K562 (cell line): ENCODE data around the gene VAMP8. TPM values are rescaled to one million over a fixed set of nuclear protein-coding genes. Genes with fewer than 3 reads are reported as not detected.

Experiments
- CBFA2T3 ChIP-seq: fragments of 450-650 bp; IDR thresholded peaks from 2 replicates; pipeline ENCODE4 v1.6.1; 2017
- CCNT2 ChIP-seq: IDR thresholded peaks from 2 replicates; pipeline ENCODE4 v1.6.1; 2011; ENCODE audit warnings: borderline replicate concordance, low read depth, mild to moderate bottlenecking, moderate library complexity, mixed read lengths, low read length; ENCODE audit not compliant: insufficient read length; ENCODE audit errors: extremely low read depth
- CUX1 ChIP-seq: fragments of 200-800 bp; sonication (Bioruptor generic); IDR thresholded peaks from 2 replicates; pipeline ENCODE4 v1.6.1; 2016; ENCODE audit warnings: missing genetic modification characterization, missing compliant biosample characterization
- DPF2 ChIP-seq: fragments of 450-650 bp; IDR thresholded peaks from 2 replicates; pipeline ENCODE4 v1.6.1; 2016
- ETS1 ChIP-seq: conservative IDR thresholded peaks from 2 replicates; pipeline ENCODE4 v1.6.1; 2011; ENCODE audit warnings: low read depth, mild to moderate bottlenecking, low read length; ENCODE audit not compliant: control insufficient read depth
- FOXJ3 ChIP-seq: sonication (generic); formaldehyde crosslinking; IDR thresholded peaks from 2 replicates; pipeline ENCODE4 v1.4.0; 2020; ENCODE audit warnings: mild to moderate bottlenecking, missing genetic modification reagents
- HNRNPL ChIP-seq: fragments of 200-400 bp; formaldehyde crosslinking; IDR thresholded peaks from 2 replicates; pipeline ENCODE4 v1.6.1; 2017; ENCODE audit warnings: low read depth, mild to moderate bottlenecking, low read length
- MBD2 ChIP-seq: sonication (generic); IDR thresholded peaks from 2 replicates; pipeline ENCODE4 v1.6.1; 2016; ENCODE audit warnings: low read depth, borderline replicate concordance
- NFATC3 ChIP-seq: fragments of 450-650 bp; IDR thresholded peaks from 2 replicates; pipeline ENCODE4 v1.6.1; 2017; ENCODE audit warnings: mild to moderate bottlenecking
- SRSF3 ChIP-seq: fragments of 200-400 bp; formaldehyde crosslinking; IDR thresholded peaks from 2 replicates; pipeline ENCODE4 v1.6.1; 2016; ENCODE audit warnings: mild to moderate bottlenecking, low read length, moderate library complexity; ENCODE audit not compliant: insufficient read depth
- TAF15 ChIP-seq: fragments of 200-400 bp; formaldehyde crosslinking; IDR thresholded peaks from 2 replicates; pipeline ENCODE4 v1.6.1; 2017; ENCODE audit warnings: mild to moderate bottlenecking, low read depth, low read length, moderate library complexity
- ZNF384 ChIP-seq: IDR thresholded peaks from 2 replicates; pipeline ENCODE4 v1.6.1; 2012; ENCODE audit warnings: low read depth, low read length, improper control_type of control experiment
- ZNF444 ChIP-seq: fragments of 250-450 bp; sonication (Bioruptor Pico); IDR thresholded peaks from 2 replicates; pipeline ENCODE4 v1.4.0; 2020; ENCODE audit warnings: mild to moderate bottlenecking, moderate library complexity
- ZNF707 ChIP-seq: fragments of 250-450 bp; sonication (Bioruptor Pico); conservative IDR thresholded peaks from 2 replicates; pipeline ENCODE4 v1.8.0; 2022; ENCODE audit warnings: inconsistent platforms, mild to moderate bottlenecking, moderate library complexity
- polyA plus RNA-seq, 8 experiments: library from polyadenylated mRNA; depleted of rRNA in 4 of 8; stranded (reverse) in 5 of 8; unstranded in 3 of 8; fragments of >200 nt; fragmentation: Nextera tagmentation in 2 of 8; fragmentation: Illumina TruSeq in 1 of 8; extraction: Ambion mirVana in 2 of 8; extraction: Trizol in 1 of 8; gene quantifications; 2 replicates each; pipeline versions ENCODE4 v1.2.1 to v1.2.3, GENCODE V29; 2011 to 2014; ENCODE audit warnings: inconsistent platforms in 1 of 8, missing spikeins in 1 of 8
- total RNA-seq, 7 experiments: library from RNA; depleted of rRNA in 6 of 7; stranded (reverse); fragments of >200 nt in 6 of 7; fragmentation: Illumina TruSeq in 2 of 7; extraction: Trizol in 2 of 7; gene quantifications; 2 replicates each; pipeline versions ENCODE4 v1.2.1 to v1.2.3, GENCODE V29; 2011 to 2021; ENCODE audit warnings: low replicate concordance in 1 of 7
- TF ChIP-seq, protein P1 (sequence below): fragments of 150-350 bp; IDR thresholded peaks from 2 replicates; pipeline ENCODE4 v1.6.1; 2014; ENCODE audit warnings: low read depth, mild to moderate bottlenecking, low read length, borderline replicate concordance
- TF ChIP-seq, protein P2 (sequence below): fragments of 450-650 bp; formaldehyde crosslinking; IDR thresholded peaks from 2 replicates; pipeline ENCODE4 v1.4.0; 2022; ENCODE audit warnings: missing genetic modification characterization

Gene VAMP8
- total and polyA plus RNA-seq, 9 of the 15 experiments (the other 6 are each of a cell fraction or from before 2014, with no cell fraction given), result 107 to 571 (median 248) TPM

DNA sequence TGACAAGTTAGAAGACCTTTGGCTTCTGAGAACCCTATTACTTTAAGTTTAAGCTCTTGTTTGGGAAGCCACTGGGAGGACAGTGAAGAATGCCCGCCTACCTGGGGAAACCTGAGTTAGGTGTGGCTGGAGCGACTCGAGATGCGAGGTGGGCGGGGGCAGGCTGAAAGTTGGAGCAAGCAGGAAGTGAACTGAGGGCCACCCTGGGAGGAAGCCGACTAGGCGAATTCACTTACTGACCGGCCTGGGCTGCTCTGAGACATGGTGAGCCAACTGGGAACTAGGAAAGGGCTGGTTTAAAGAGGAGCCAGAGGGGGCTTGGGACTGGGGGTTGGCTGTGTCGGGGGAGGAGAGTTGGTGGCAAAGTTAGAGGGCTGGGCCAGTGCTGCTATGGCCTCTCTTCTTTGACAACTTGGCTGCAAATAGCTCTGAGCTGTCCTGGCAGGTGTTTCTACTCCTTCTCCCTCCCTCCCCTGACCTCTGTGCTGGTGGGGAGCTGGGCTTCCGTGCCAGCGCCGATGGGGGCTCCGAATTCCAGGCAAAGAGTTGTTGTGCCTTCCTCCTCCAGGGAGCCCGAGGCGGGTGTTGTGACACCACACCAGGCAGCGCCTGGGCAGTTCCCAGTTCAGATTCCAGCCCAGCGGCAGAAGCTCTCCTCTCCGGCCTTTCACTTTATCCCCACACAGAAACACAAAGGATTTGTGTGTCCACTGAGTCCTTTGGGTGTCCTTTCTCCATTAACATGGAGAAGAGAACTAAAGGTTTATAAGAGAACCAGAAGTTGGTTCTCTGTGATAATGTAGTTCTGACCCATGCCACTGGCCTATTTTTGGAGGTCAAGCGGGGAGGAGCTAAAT, at the start of gene VAMP8 (continued):
- TF ChIP-seq TAF15, result no peak
- no peak for TF ChIP-seq ZNF444 (CRISPR knock-in tag)
- TF ChIP-seq ZNF707, result no peak
- TF ChIP-seq ZNF384, result no peak
- TF ChIP-seq CBFA2T3, result no peak
- TF ChIP-seq NFATC3, result no peak
- TF ChIP-seq MBD2, result no peak
- TF ChIP-seq, protein P1, sequence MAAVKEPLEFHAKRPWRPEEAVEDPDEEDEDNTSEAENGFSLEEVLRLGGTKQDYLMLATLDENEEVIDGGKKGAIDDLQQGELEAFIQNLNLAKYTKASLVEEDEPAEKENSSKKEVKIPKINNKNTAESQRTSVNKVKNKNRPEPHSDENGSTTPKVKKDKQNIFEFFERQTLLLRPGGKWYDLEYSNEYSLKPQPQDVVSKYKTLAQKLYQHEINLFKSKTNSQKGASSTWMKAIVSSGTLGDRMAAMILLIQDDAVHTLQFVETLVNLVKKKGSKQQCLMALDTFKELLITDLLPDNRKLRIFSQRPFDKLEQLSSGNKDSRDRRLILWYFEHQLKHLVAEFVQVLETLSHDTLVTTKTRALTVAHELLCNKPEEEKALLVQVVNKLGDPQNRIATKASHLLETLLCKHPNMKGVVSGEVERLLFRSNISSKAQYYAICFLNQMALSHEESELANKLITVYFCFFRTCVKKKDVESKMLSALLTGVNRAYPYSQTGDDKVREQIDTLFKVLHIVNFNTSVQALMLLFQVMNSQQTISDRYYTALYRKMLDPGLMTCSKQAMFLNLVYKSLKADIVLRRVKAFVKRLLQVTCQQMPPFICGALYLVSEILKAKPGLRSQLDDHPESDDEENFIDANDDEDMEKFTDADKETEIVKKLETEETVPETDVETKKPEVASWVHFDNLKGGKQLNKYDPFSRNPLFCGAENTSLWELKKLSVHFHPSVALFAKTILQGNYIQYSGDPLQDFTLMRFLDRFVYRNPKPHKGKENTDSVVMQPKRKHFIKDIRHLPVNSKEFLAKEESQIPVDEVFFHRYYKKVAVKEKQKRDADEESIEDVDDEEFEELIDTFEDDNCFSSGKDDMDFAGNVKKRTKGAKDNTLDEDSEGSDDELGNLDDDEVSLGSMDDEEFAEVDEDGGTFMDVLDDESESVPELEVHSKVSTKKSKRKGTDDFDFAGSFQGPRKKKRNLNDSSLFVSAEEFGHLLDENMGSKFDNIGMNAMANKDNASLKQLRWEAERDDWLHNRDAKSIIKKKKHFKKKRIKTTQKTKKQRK, result no peak
- TF ChIP-seq, protein P2, sequence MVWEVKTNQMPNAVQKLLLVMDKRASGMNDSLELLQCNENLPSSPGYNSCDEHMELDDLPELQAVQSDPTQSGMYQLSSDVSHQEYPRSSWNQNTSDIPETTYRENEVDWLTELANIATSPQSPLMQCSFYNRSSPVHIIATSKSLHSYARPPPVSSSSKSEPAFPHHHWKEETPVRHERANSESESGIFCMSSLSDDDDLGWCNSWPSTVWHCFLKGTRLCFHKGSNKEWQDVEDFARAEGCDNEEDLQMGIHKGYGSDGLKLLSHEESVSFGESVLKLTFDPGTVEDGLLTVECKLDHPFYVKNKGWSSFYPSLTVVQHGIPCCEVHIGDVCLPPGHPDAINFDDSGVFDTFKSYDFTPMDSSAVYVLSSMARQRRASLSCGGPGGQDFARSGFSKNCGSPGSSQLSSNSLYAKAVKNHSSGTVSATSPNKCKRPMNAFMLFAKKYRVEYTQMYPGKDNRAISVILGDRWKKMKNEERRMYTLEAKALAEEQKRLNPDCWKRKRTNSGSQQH (CRISPR knock-in tag), result no peak
- TF ChIP-seq CUX1 (CRISPR knock-in tag), result no peak
- TF ChIP-seq FOXJ3, result no peak
- TF ChIP-seq SRSF3, result no peak
- no peak for TF ChIP-seq HNRNPL
- no peak for TF ChIP-seq CCNT2
- peak; percentile 72 for TF ChIP-seq ETS1
- peak; percentile 34; the same call in 1 of the 2 replicates for TF ChIP-seq DPF2
